NK-92 treated with Interleukin-12 subunit alpha and Interleukin-12 subunit beta, amount 100 ng/mL, for 24 hours (cell line): ENCODE data around the gene ALPL.

Source experiments
- DNase-seq: peaks from one replicate; lab custom pipeline; 2025; lab: John Stamatoyannopoulos, UW

ALPL gene

DNA sequence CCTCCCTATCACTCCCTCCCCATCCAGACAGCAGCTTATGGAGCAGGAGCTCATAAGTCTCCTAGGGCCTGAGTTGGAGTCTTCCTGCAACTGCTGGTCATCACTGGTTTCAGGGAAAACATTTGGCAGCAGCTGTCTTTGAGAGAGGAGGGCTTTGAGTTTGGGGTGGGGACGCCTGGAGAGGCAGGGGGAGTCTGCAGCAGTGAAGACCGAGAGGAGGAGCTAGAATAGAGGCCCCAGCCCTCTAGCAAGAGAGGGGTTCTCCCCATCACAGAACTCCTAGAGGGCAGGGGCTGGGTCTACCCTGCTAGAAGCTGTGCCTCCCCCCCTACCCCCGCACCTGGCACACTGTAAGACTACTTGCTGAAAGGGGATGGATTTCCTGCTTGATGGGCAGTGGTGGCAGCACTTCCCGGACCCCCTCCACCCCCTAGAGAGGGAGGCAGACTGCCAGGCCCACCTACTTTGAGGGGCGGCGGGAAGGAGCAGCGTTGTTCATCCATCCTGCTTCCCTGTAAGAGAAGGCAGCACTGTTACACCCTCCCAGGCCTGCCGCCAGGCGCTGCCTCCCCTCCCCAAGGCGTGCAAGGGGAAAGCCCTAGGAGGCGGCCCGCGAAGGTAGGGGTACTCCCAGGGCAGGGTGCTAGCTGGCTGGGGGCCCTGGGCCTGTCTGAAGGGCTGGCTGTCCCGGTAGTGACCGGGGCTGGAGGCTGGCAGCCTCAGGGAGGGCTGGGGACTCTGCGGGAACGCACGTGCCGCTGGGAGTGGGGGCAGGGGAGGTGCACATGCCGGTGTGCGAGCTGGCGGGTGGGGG, 109.5 kb downstream of the ALPL start:
- DNase-seq: no peak

DNA sequence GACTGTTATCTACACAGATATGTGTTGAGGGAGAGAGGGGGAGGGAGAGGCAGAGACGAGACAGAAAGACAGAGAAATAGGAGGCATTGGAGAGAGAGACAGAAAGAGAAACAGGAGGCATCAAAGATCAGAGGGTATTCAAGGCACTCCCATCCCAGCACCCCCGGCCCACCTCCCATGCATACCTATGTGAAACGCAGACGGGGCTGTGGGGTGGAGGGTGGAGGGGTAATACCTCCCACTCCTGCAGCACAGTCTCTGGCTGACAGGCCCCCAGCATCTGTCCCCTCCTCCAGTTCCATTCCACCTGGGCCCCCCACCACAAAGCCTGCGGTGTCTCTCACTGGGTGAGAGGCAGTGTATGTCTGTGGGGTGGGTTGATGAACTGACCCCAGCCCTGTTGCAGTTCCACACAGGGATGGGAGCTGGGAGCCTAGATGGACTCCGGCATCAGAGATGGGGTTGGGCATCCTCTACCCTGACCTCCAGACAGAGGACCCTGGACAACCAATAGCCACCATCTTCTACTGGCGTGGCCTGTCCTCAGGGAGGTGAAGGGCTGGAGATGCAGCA, 110.2 kb downstream of the ALPL start:
- no peak for DNase-seq

DNA sequence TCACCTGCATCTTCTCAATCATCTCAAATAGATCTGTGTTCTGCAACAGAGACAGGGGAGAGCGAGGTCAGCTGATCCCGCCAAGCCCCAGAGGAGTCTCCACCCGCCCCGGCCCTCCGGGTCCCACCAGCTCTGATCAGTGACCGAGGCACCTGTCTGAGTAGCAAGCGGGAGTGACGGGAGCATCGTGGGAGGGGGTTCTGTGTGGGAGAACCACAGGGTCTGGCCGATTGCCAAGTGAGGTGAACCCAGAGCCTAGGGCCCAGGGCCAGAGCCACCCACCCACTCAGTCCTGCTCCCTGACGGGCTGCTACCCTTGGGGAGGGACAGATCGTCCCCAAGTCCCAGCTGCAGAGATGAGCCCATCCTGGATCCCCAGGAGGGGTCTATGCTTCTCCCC, 110.8 kb downstream of the ALPL start:
- DNase-seq: no peak

DNA sequence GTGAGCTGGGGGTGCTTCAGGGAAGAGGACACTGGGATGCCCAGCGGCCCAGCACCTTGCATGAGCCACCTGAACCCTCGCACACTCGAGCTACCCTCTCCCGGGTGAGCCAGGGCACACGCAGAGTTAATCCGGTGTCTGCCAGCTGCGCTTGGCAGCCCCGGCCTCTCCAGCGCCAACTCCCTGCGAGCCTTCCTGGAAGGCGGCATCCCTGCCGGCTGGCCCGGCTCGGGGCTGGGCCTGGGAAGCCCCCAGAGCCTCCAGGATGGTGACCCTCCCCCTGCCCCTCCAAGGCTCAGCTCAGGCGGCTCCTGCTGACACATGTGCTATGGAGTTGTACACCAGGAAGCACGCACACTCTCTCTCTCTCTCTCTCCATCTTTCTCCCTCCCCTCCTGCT, 111.3 kb downstream of the ALPL start:
- no peak for DNase-seq

DNA sequence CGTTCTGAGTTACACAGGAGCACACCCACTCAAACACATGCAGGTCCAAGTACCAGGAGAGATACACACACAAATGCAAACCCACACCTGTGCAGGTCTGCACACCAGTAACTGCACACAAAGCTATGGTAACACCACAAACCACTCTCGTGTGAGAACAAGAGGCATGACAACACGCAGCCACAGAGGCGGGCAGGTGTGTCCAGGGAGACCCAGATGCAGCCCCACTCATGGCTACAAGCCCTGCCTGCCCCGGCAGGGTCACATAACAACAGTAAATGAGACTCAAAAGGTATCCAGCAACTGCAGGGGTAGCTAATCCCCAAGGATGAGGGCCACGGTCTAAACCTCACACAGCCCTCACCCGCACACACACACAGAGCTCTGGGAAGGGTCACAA, 111.8 kb downstream of the ALPL start:
- no peak for DNase-seq

DNA sequence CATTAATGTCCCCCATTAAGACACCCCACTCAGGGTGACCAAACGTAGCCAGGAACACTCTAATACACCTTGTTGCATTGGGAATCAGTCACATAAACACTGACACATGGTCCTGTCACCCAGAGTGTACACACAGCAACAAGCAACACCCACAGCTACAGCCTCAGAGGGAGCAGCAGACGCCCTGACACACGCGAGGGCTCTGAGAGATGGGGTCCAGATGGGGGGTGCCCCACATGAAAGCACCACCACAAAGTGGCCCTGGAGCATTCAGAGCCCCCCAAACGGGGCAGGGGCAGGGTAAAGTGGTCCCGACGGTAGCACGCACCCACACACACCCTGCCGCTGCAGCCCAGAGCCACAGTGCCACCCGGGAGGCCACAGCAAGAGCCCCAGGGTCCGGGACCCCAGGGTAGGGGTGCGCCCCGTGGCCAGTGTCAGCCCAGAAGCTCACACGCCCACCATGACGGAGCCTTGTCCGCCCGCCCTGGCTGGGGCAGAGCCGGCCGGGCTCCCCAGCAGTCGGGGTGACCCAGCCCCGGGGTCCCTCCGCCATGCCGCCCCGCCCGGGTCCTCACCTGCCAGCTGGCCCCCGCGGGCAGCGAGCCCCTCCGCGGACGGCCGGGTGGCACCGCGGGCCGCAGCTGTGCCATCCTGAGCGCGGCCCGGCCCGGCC, 112.7 kb downstream of the ALPL start:
- no peak for DNase-seq

DNA sequence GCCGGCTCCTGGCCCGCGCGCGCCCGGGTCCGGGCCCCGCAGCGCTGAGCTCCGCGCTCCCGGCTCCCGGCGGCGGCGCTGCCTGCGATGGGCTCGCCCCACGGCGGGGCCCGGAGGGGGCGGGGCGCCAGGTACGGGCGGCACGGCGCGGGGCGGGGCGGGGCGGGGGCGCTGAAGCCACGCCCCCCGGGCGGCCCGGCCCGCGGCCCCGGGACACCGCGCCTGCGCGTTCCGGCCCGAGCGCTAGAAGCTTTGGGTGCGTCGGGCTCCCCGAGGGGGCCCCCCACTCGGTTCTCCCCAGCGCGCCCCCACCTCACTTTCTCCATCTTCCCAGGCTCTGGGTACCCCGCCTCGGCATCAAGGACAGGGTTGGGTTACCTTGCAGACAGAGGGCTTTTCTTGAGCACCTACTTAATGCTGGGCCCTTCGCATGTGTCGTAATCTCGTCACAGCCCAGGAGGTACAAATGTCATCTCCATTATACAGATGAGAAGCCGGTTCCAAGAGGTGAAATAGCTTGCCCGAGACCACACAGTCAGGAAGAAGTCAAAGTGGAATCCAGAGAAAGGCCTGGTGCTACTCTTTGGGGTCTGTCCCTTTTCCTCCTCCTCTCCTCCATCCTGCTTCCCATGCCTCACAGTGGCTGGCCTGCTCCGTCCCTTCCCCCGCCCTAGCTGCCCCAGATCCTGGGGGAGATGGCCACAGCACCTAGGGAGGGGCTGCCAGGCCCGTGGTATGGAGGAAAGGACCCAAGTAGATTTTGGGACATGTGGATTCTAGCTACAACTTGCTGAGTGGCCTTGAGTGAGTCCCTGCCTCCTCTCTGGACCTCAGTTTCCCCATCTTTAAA, 113.5 kb downstream of the ALPL start:
- DNase-seq: no peak

DNA sequence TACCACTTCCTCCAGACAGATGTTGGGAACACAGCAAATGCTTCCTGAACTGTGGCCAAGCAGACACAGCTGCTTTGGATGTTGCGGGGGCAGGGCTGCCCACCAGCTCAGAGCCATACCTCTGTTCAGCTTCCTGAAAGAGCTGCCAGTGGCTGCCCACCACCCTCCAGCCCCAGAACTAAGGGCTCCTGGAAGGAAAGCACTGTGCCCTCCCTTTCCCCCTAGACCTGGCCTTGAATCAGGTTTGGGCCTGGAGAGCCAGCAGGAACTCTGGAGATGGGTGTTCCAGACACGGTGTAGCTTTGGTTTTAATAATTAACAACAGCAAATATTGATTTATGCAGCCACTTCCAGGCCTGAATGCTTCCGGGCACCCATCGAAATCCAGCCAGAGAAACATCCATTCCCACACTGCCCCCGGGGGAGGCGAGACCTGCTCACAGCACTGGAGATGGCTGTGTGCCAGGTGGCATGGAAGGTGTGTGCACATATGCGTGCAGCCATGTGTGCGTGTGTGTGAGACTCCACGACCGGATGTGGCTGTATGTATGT, 114.3 kb downstream of the ALPL start:
- DNase-seq: no peak

DNA sequence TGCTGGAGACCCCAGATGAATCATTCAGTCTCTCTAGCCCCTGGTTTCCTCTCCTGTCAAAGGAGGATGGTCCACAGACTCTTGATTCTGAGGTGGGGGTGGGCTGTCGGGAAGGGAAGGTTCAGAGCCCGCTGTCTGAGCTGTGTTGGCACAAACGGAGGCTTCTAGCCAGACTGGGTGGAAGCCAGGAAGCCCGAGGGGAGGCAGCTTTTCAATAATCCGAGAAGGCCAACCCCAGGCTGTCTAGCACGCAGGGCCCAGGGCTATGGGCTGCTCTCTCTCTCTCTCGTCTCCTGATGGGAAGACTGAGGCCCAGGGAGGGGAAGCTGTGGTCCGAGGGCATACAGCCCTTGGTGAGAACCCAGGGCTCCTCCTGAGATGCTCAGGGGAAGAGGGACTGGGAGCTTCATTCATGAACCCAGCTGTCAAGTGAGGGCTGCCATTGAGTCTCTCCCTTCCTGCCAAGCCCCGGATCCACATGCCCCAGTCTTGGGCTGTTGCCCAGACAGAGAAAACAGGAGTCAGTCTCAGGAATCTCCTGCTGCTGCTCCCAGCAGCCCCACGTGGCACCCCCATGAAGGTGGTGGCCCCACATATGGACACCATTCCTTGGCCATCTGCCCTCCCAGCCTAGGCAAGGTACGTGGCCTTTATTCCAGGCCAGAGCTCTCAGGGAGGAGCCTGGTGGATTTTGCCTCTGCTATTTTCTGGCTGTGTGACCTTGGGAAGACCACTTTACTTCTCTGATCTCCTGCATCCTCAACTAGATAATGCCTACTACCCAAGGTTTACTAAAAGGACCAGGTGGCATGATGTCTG, 115.6 kb downstream of the ALPL start:
- DNase-seq: no peak

DNA sequence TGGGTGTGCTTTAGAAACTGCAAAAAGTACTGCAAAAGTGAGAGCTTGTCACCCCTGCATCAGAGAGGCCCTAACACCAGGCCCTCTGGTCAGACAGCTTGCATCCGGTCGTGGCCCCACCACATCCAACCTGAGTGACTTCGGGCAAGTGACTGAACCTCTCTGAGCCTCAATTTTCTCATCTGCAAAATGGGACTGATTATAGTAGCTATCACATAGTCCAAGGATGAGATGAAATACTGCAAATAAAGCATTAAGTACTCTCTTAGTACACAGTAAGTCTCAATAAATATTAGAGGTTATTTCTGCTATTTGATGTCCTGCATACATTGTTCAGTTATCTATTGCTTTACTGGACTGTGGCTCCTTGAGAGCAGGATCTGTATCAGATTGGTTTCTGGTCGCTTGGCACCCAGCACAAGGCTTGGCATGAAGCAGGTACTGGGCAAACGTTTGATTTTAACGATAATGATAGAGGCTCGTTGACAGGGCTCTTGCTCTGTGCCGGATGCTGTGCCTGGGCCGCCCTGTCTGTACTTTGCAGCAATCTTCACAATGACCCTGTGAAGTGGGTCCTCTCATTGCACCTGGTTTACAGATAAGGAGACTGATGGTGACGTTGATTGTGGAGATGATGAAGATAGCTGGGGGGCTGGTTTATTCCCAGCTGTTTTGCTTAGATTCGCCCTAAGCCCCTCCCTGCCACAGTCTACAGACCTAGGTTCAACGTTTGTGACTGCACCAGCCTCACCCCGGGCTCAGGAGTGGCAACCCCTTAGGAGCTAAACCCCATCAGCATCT, 116.4 kb downstream of the ALPL start:
- no peak for DNase-seq

DNA sequence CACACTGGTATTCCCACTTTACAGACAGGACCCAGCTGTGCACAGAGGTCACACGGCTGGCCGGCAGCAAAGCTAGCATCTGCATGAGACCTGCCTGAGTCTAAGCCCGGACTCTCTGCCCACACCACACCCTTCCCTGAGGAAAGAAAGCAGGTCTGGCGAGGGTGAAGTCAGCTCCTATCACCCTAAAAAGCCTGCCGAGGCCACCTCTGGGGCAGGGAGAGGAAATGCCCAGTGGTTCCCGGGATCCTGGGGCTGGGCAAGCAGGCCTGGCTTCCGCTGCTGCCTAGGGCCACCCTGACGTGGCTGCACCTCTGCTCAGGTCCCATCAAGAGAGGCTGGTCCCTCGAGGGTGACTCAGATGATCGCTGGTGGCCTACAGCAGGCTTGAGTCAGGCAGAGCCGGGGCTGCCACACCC, 117.7 kb downstream of the ALPL start:
- no peak for DNase-seq
